Stimulated activated CD4-positive, alpha-beta T cell treated with anti-CD3 and anti-CD28 coated beads, Interleukin-1b, Interleukin-23, amount 100 ng/mL, for 1 hour (primary cell): ENCODE data around the gene XXYLT1.
"Not testable (repeated sequence)": the region's sequence is repeated elsewhere in the genome, so short reads cannot be mapped to it uniquely, and the experiment has no call there.

Experiments
- DNase-seq, 2 donors: peaks; one replicate each; pipeline ENCODE4 v3.0.0-alpha.2; 2020; ENCODE audit warnings: low read depth in 2 of 2

XXYLT1 gene

GRCh38 chr3:195096484-195097330 is 174.3 kb downstream of the XXYLT1 start:
- DNase-seq: no peak

- no peak for DNase-seq
Observed at GRCh38 chr3:195096053-195096452, 174.9 kb downstream of the XXYLT1 start.

DNA sequence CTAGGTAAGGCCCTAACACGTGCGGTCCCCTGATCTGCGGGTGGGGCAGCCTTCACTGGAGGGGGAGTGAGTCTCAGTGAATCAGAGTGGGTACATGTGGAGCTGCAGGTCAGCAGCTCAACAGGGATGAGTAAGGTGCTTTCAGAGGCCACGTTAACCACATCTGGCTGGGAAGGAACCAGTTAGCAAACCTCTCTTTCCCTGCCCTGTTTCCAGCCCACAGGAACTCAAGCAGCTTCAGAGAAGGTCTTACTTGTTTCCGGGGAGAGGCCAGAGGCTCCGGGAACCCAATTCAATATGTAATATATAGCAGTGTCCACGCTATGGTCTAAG is 175.3 kb downstream of the XXYLT1 start:
- DNase-seq: no peak

GRCh38 chr3:195095035-195095703 is 175.8 kb downstream of the XXYLT1 start:
- no peak for DNase-seq

- DNase-seq: no peak
Observed at GRCh38 chr3:195094191-195094921, 176.6 kb downstream of the XXYLT1 start.

- no peak for DNase-seq
Observed at GRCh38 chr3:195093731-195094130, 177.2 kb downstream of the XXYLT1 start.

DNA sequence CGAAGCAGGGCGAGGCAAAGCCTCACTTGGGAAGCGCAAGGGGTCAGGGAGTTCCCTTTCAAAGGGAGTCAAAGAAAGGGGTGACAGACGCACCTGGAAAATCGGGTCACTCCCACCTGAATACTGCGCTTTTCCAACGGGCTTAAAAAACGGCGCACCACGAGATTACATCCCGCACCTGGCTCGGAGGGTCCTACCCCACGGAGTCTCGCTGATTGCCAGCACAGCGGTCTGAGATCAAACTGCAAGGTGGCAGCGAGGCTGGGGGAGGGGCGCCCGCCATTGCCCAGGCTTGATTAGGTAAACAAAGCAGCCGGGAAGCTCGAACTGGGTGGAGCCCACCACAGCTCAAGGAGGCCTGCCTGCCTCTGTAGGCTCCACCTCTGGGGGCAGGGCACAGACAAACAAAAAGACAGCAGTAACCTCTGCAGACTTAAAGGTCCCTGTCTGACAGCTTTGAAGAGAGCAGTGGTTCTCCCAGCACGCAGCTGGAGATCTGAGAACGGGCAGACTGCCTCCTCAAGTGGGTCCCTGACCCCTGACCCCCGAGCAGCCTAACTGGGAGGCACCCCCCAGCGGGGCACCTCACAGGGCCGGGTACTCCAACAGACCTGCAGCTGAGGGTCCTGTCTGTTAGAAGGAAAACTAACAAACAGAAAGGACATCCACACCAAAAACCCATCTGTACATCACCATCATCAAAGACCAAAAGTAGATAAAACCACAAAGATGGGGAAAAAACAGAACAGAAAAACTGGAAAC is 182.9 kb downstream of the XXYLT1 start:
- DNase-seq: not testable (repeated sequence)

GRCh38 chr3:195087328-195087727 is 183.6 kb downstream of the XXYLT1 start:
- DNase-seq: no peak

GRCh38 chr3:195086885-195087284 is 184.1 kb downstream of the XXYLT1 start:
- no peak for DNase-seq

- no peak for DNase-seq
Observed at GRCh38 chr3:195086341-195086740, 184.6 kb downstream of the XXYLT1 start.

DNA sequence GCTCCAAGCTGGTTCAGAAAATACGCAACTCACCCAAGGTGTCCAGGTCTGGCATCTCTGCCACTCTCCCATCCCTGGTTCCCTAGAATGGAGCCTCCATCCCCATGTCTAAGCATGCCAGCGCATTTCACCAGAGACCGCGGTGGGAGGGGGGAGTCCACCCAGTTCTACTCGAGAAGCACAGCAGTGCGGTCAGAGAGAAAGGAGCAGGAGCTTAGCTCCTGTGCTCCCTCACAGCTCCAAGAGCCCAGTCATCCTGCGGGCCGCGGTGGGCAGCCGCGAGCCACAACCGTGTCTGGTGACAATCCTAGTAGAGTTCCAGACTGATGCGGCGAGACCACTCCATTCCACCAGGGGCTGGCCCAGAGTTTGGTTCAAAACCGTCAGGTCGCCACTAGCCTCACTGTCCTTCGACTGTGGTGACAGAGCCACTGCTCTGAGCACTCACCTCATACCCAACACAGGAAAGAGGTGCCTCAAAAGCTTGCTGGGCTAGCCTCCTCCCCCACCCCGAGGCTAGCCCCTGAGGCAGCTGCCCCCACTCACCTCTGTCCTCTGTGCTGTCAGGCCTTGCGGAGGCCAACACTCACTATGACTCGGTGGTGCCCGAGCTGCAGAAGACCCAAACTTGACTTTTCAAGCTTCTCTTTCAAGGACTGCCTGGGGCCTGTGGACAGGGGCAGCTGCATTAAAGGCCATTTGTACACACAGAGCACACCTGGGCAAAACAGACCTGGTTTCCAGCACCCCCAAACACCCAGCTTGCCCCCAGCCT is 185.4 kb downstream of the XXYLT1 start:
- DNase-seq: no peak

GRCh38 chr3:195084746-195085145 is 186.2 kb downstream of the XXYLT1 start:
- no peak for DNase-seq

DNA sequence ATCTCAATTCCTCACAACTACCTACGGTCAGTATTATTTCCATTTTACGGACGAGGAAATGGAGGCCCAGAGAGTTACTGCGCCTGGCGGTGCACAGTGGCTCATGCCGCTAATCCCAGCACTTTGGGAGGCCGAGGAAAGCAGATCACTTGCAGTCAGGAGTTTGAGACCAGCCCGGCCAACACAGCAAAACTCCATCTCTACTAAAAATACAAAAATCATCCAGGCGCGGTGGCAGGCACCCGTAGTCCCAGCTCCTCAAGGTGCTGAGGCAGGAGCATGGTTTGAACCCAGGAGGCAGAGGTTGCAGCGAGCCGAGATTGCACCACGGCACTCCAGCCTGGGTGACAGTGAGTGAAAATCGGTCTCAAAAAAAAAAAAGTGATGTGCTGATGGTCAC is 187.3 kb downstream of the XXYLT1 start:
- no peak for DNase-seq

GRCh38 chr3:195082811-195083210 is 188.1 kb downstream of the XXYLT1 start:
- DNase-seq: no peak

DNA sequence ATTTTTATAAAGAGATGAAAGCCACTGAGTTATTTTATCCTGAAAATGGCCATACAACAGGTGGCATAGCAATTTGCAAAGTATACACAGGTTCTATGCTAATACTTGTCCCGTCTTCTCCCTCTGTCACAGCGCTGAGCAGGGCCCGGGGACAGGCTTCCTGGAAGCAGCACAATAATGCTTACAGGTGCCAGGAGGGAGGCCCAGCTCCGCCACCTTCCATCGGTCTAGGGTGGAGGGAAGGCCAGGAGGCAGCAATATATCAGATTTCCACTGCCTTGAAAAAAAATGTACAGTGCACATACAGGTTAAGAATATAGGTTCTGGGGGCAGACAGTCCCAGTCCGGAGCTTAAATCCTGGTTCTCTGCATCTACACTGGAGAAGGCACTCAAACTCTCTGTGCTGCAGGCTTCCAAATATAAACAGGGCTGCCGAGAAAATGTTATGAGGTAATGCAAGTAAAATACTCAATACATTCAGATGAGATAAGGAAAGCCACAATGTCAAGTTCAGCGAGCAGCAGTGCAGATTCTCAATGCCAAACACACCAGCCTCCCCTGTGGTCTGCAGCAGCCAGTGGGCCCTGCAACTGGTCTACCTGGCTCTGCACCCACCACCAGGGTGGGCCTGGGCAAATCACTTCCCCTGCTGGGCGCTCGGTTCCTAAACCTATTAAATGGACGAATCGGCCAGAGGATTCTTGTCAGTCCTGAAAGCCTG is 189.6 kb downstream of the XXYLT1 start:
- no peak for DNase-seq

- no peak for DNase-seq
Observed at GRCh38 chr3:195080571-195081151, 190.3 kb downstream of the XXYLT1 start.

GRCh38 chr3:195080125-195080524 is 190.8 kb downstream of the XXYLT1 start:
- no peak for DNase-seq

DNA sequence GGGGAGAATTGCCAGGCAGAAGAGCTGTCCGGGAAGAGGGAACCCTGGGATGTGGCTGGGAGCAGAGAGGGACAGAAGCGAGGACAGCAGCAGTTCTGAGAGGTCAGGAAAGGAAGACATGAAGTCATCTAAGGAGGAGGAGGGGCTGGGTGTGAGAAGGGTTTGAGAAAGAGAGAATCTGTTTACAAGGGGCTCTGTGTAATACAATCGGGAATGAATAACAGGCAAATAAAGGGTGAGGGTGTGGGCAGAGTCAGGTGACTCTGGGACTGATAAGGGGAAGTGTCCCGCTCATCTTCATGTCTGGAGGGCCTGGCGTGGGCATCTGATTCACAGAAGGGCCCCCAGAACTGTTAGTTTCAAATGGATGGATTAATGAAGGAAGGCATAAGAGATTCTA is 191.3 kb downstream of the XXYLT1 start:
- no peak for DNase-seq

- DNase-seq: no peak
Observed at GRCh38 chr3:195078891-195079440, 192.0 kb downstream of the XXYLT1 start.
